ENCODE results near the gene ALDH9A1. TPM values are rescaled to one million over a fixed set of nuclear protein-coding genes. Genes with fewer than 3 reads are reported as not detected.
A peak's percentile ranks its signal among the peaks of the same experiment; 100 is the strongest.
"Not testable (repeated sequence)": the region's sequence is repeated elsewhere in the genome, so short reads cannot be mapped to it uniquely, and the experiment has no call there.

ALDH9A1 gene
- total RNA-seq, 2 experiments from 2014 or later, result 34.1 to 43.2 TPM

- H3K9me3 Mint-ChIP-seq, result peaks cover 8% of the 10 kb centered on the region
- H3K4me1 Mint-ChIP-seq (ENCODE audit: low read depth), result peaks cover 41% of the 10 kb centered on the region
- ChIA-PET POLR2A (interaction anchor here (1.4 kb wide), 1 partner anchor 11 kb away, joined by 4 read pairs; no protein-coding TSS in a partner anchor), CTCF (interaction anchor here (0.7 to 2.4 kb wide), 6 partner anchors 11 to 238 kb away, joined by 3 to 15 read pairs (median 4); partner anchors contain the start of genes ALDH9A1 and TMCO1)
- peak overlapping the region; percentile 71 for H3K27ac Mint-ChIP-seq
- no peaks in the 10 kb centered on the region for H3K27me3 Mint-ChIP-seq
- intact Hi-C loops (cut with micrococcal nuclease), result loop anchor here (2.0 to 5.0 kb wide), 2 partner anchors 56 to 396 kb away; partner anchors contain the start of gene MGST3
- no peak for DNase-seq
- no peak overlapping the region for H3K4me3 Mint-ChIP-seq
- H3K36me3 Mint-ChIP-seq, result peaks cover 49% of the 10 kb centered on the region
Measured at GRCh38 chr1:165686121-165686970, 12.0 kb downstream of the ALDH9A1 start.

DNA sequence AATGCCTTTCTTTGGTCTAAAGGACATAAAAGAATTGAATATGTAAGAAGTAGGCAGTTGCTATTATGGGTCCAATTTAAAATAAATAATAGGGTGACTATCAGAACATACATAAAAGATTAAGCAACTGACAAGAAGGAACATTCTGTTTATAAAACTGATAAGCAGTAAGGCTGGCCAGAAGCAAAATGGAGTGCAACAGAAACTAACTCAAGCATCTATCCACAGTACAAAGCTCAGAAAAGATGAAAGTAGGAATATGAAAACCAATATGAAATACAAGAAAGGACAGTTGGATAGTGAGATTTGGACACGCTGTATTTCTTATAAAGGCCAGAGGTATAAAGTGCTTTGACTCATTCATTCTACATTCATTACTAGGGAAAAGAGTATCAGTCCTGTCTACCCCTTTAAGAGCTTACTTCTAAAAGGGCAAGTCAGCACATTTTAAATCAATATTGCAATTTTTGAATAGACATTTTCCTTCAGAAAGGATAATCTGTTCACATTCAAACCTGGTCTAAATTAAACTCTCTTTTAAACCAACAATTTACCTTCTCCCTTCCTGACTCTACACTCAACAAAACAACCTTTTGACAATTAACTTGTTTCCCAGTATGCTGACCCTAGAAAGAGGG is 14.4 kb downstream of the ALDH9A1 start:
- intact Hi-C loops (cut with micrococcal nuclease), result no loop called here
- POLR2A ChIA-PET, result no interaction called here
- H3K4me1 Mint-ChIP-seq (ENCODE audit: low read depth), result peaks cover 41% of the 10 kb centered on the region
- no peak for DNase-seq
- H3K9me3 Mint-ChIP-seq, result peaks cover 8% of the 10 kb centered on the region
- CTCF ChIA-PET, result interaction anchor here (1.0 to 1.4 kb wide), 3 partner anchors 14 to 82 kb away, joined by 3 to 5 read pairs (median 3); no protein-coding TSS in a partner anchor
- H3K27me3 Mint-ChIP-seq, result no peaks in the 10 kb centered on the region
- H3K36me3 Mint-ChIP-seq, result peaks cover 59% of the 10 kb centered on the region
- no peak overlapping the region for H3K27ac Mint-ChIP-seq
- no peak overlapping the region for H3K4me3 Mint-ChIP-seq

- H3K27ac Mint-ChIP-seq; intact Hi-C loops (cut with micrococcal nuclease); H3K27me3 Mint-ChIP-seq; H3K9me3 Mint-ChIP-seq; H3K4me3 Mint-ChIP-seq; DNase-seq; CTCF ChIA-PET: not testable (repeated sequence)
- Mint-ChIP-seq H3K4me1 (ENCODE audit: low read depth) (peaks cover 30% of the 10 kb centered on the region), H3K36me3 (peaks cover 52% of the 10 kb centered on the region)
- POLR2A ChIA-PET, result interaction anchor here (1.6 kb wide), 1 partner anchor 10 kb away, joined by 6 read pairs; no protein-coding TSS in a partner anchor
Measured at GRCh38 chr1:165680773-165681172, 17.6 kb downstream of the ALDH9A1 start.

- Mint-ChIP-seq H3K4me3 (no peak overlapping the region), H3K4me1 (ENCODE audit: low read depth) (peaks cover 27% of the 10 kb centered on the region), H3K9me3 (no peaks in the 10 kb centered on the region), H3K27me3 (no peaks in the 10 kb centered on the region), H3K27ac (no peak overlapping the region), H3K36me3 (peaks cover 57% of the 10 kb centered on the region)
- intact Hi-C loops (cut with micrococcal nuclease), result no loop called here
- ChIA-PET POLR2A (no interaction called here), CTCF (interaction anchor here (1.6 kb wide), 1 partner anchor 17 kb away, joined by 5 read pairs; no protein-coding TSS in a partner anchor)
- no peak for DNase-seq
Measured at GRCh38 chr1:165680303-165680702, 18.1 kb downstream of the ALDH9A1 start.

DNA sequence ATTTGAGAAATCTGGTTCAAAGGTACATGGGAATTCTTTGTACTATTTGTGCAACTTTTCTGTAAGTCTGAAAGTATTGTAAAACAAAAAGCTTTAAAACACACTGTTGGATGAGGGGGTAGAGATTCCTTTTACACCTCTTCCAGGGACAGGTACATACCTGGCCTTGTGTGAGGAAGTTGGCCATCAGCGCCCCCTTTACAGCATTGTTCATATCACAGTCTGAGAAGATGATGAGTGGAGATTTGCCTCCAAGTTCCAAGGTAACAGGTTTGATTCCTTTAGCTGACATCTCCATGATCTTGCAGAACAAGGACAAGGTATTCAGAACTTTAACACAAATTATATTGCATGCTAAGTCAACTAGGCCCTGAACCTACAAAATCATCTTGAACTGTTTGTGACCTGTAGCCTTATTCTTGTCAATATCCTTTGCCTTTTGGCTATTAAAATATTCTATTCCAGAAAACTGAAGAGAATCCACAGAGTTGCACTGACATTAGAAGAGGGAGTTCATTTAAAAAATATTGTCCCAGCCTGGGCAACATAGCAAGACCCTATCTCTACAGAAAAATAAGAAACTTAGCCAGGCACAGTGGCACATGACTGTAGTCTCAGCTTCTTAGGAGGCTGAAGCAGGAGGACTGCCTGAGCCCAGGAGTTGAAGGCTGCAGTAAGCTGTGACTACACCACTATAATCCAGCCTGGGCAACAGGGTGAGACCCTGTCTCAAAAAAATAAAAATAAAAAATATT is 18.9 kb downstream of the ALDH9A1 start:
- no peak overlapping the region for H3K4me3 Mint-ChIP-seq
- ChIA-PET CTCF (interaction anchor here (1.6 kb wide), 1 partner anchor 18 kb away, joined by 5 read pairs; no protein-coding TSS in a partner anchor), POLR2A (no interaction called here)
- no peaks in the 10 kb centered on the region for H3K27me3 Mint-ChIP-seq
- no peaks in the 10 kb centered on the region for H3K9me3 Mint-ChIP-seq
- intact Hi-C loops (cut with micrococcal nuclease), result loop anchor here (1.0 kb wide), 1 partner anchor 8 kb away; no protein-coding TSS in a partner anchor
- H3K36me3 Mint-ChIP-seq, result peaks cover 58% of the 10 kb centered on the region
- H3K4me1 Mint-ChIP-seq (ENCODE audit: low read depth), result peaks cover 20% of the 10 kb centered on the region
- no peak for DNase-seq
- peak overlapping the region; percentile 9 for H3K27ac Mint-ChIP-seq

DNA sequence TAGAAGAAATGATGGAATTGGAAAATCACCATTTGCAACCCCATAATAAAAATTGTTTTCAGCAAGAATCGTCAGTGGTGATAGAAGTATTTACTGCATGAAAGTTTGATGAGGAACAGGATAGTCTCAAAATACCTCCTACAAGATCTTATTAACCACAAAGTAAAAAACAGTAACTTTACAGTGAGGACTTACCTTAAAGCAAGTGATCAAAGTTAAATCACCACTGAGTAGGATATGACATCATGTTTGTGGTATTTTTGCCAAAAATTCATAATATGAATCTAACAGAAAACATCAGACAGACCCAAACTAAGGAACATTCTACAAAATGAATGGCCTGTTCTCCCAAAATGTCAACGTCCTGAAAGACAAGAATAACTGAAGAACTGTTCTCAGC is 19.9 kb downstream of the ALDH9A1 start:
- Mint-ChIP-seq H3K36me3 (peaks cover 58% of the 10 kb centered on the region), H3K4me3 (no peak overlapping the region), H3K27me3 (no peaks in the 10 kb centered on the region), H3K27ac (peak overlapping the region; percentile 68), H3K9me3 (no peaks in the 10 kb centered on the region), H3K4me1 (ENCODE audit: low read depth) (peaks cover 16% of the 10 kb centered on the region)
- ChIA-PET POLR2A (no interaction called here), CTCF (interaction anchor here (1.6 kb wide), 1 partner anchor 19 kb away, joined by 5 read pairs; no protein-coding TSS in a partner anchor)
- intact Hi-C loops (cut with micrococcal nuclease), result no loop called here
- DNase-seq, result no peak

- intact Hi-C loops (cut with micrococcal nuclease), result no loop called here
- ChIA-PET CTCF (interaction anchor here (0.6 kb wide), 1 partner anchor 78 kb away, joined by 3 read pairs; no protein-coding TSS in a partner anchor), POLR2A (no interaction called here)
- Mint-ChIP-seq H3K27ac (no peak overlapping the region), H3K4me1 (ENCODE audit: low read depth) (peaks cover 16% of the 10 kb centered on the region), H3K27me3 (no peaks in the 10 kb centered on the region), H3K36me3 (peaks cover 52% of the 10 kb centered on the region), H3K4me3 (no peak overlapping the region), H3K9me3 (no peaks in the 10 kb centered on the region)
- no peak for DNase-seq
Measured at GRCh38 chr1:165675794-165676193, 22.6 kb downstream of the ALDH9A1 start.

- Mint-ChIP-seq H3K27me3 (no peaks in the 10 kb centered on the region), H3K4me1 (ENCODE audit: low read depth) (peaks cover 16% of the 10 kb centered on the region), H3K4me3 (no peak overlapping the region), H3K36me3 (peaks cover 52% of the 10 kb centered on the region), H3K9me3 (no peaks in the 10 kb centered on the region), H3K27ac (no peak overlapping the region)
- ChIA-PET POLR2A (interaction anchor here (0.7 kb wide), 1 partner anchor 54 kb away, joined by 6 read pairs; no protein-coding TSS in a partner anchor), CTCF (interaction anchor here (1.0 kb wide), 1 partner anchor 74 kb away, joined by 3 read pairs; no protein-coding TSS in a partner anchor)
- intact Hi-C loops (cut with micrococcal nuclease), result no loop called here
- DNase-seq, result no peak
Measured at GRCh38 chr1:165674599-165674998, 23.8 kb downstream of the ALDH9A1 start.

DNA sequence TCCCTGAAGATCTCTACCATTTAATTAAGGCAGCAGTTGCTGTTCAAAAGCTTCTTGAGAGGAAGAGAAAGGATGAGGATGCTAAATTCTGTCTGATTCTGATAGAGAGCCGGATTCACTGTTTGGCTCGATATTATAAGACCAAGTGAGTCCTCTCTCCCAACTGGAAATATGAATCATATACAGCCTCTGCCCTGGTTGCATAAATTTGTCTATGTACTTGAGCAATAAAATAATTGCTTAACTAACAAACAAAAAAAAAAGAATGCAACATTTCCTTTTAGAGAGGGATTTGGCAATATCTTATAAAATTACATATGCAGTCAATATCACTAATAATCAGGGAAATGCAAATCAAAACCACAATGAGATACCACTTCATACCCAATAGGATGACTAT is 26.8 kb downstream of the ALDH9A1 start:
- H3K9me3 Mint-ChIP-seq, result no peaks in the 10 kb centered on the region
- no peak overlapping the region for H3K4me3 Mint-ChIP-seq
- H3K36me3 Mint-ChIP-seq, result peaks cover 56% of the 10 kb centered on the region
- no peaks in the 10 kb centered on the region for H3K27me3 Mint-ChIP-seq
- CTCF ChIA-PET, result no interaction called here
- intact Hi-C loops (cut with micrococcal nuclease), result no loop called here
- POLR2A ChIA-PET, result no interaction called here
- DNase-seq, result no peak
- H3K27ac Mint-ChIP-seq, result no peak overlapping the region
- H3K4me1 Mint-ChIP-seq (ENCODE audit: low read depth), result peaks cover 6% of the 10 kb centered on the region

DNA sequence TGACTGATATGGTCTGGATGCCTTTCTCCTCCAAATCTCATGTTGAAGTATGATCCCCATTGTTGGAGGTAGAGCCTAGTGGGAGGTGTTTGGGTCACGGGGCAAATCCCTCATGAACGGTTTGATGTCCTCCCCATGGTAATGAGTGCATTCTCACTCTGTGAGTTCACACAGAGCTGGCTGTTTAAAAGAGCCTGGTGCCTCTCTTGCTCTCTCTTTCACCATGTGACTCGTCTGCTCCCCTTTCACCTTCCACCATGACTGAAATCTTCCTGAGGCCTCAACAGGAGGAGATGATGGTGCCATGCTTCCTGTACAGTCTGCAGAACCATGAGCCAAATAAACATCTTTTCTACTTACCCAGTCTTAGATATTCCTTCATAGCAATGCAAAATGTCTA is 30.2 kb downstream of the ALDH9A1 start:
- ChIA-PET POLR2A (no interaction called here), CTCF (interaction anchor here (0.9 kb wide), 1 partner anchor 257 kb away, joined by 3 read pairs; no protein-coding TSS in a partner anchor)
- intact Hi-C loops (cut with micrococcal nuclease), result no loop called here
- no peaks in the 10 kb centered on the region for H3K9me3 Mint-ChIP-seq
- H3K27ac Mint-ChIP-seq, result no peak overlapping the region
- H3K4me1 Mint-ChIP-seq (ENCODE audit: low read depth), result peaks cover 9% of the 10 kb centered on the region
- H3K27me3 Mint-ChIP-seq, result no peaks in the 10 kb centered on the region
- H3K36me3 Mint-ChIP-seq, result peaks cover 58% of the 10 kb centered on the region
- H3K4me3 Mint-ChIP-seq, result no peak overlapping the region
- peak; percentile 12 for DNase-seq

- Mint-ChIP-seq H3K9me3 (no peaks in the 10 kb centered on the region), H3K27me3 (no peaks in the 10 kb centered on the region), H3K36me3 (peaks cover 56% of the 10 kb centered on the region), H3K4me1 (ENCODE audit: low read depth) (peaks cover 9% of the 10 kb centered on the region), H3K4me3 (no peak overlapping the region), H3K27ac (no peak overlapping the region)
- CTCF ChIA-PET, result no interaction called here
- intact Hi-C loops (cut with micrococcal nuclease), result no loop called here
- no peak for DNase-seq
- POLR2A ChIA-PET, result no interaction called here
Measured at GRCh38 chr1:165666152-165666825, 32.1 kb downstream of the ALDH9A1 start.
